T-helper 1 cell (primary cell): Measurements from ENCODE around the gene EFNB2.
A peak's percentile ranks its signal among the peaks of the same experiment; 100 is the strongest.

Experiments used
- DNase-seq, 5 donors: peaks; one replicate each; pipeline ENCODE4 v3.0.0-alpha.2; 2012 to 2020

Gene EFNB2

DNA sequence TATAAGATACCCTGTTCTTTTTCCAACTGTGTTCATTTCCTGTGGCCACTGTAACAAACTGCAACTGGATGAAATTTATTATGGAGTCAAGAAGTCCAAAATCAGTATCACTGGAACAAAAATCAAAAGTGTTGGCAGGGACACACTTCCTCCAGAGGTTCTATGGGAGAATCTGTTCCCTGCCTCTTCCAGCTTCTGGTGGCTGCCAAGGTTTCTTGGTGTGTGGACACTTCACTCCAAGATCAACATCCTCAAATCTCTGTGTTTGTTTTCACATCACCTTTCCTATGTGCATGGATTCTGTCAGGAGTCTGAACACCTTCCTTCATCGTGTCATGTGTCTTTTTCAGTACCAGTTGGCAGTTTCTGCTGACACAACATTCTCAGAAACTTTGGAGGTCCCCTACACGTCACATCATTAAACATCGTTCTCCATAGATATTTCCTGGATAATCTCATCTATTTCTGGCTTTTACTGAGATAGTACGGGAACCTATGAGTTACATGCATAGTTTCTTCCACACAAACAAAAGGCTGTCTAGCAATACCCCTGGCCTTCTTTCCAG lies 15.2 kb upstream of the EFNB2 start:
- no peak for DNase-seq

DNA sequence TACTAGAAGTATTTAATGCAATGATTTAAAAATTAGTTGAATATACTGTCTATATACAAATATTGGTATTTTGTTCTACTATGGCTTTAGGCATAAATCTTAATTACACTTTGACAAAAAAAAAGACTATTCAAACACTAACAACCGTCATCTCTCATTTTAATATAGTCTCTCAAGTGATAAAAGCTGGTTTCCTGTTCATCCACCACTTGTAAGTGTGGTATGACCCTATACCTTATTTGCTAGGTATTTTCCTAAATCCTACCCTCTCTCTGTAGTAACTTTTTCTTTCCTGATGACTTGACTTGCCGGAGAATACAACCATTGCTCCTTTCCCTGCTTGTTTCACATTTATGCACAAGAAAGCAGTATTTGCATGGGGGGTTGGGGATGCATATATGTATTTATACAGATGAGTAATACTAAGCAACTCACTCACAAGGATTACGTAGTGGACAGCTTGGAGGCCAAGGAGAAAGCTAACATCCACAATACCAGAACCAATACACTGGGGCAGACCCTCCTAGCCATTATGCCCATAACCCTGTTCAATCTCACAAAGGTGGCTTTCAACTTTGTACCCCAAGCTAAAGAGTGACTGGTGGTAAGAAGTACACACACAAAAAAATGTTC lies 12.7 kb upstream of the EFNB2 start:
- DNase-seq = no peak

DNA sequence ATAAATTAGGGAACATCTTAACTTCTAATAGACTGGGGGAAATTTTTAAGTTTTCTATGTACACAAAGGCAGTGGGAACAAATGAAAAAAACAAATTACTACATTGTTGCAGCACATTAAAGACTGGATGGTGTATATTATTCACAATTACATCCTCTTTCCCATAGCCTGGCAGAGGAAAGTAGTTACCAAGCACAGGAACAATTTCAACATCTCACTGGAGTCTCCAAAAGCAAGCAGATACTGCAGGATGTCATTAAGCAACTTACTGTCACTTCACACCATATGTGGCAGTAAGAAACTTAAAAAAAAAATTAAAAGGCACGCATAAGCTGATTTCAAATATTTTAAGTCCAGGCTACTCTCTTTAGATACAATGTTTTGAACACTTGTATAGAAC lies 6.4 kb upstream of the EFNB2 start:
- no peak for DNase-seq

DNA sequence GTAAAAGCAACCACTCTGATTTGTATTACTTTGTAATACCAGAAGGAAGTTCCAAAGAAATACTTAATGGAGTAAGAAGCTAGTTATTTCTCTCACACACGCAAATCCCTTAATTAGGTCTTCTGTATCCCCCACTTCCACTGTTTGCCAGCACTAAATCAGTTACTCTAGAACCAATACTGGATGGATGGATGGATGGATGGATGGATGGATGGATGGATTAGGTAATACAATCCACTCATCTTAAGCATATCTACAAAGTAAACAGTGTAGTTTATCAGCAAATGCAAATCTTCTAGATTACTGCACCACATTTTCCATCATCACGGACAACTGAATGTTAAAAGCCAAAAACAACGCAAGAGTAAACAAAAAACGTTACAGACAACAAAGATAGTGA lies 5.2 kb upstream of the EFNB2 start:
- no peak for DNase-seq

DNA sequence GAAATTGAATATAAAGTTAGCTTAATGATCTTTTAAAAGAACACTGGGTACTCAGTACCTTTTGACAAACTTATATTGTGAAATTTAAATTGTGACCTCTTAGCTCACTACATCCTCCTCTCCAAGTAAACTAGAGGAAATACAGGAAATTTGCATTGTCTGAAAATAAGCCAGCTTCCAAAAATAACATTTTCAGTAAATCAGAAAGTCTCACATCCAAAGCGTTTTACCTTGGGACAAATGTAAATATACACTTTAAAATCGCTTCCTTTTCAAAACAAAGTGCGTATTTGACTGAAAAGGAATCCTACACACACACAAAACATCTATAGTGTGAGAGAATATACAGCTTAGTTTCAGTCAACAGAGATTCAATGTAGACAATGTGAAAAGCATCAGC lies 2.1 kb upstream of the EFNB2 start:
- DNase-seq = no peak

DNA sequence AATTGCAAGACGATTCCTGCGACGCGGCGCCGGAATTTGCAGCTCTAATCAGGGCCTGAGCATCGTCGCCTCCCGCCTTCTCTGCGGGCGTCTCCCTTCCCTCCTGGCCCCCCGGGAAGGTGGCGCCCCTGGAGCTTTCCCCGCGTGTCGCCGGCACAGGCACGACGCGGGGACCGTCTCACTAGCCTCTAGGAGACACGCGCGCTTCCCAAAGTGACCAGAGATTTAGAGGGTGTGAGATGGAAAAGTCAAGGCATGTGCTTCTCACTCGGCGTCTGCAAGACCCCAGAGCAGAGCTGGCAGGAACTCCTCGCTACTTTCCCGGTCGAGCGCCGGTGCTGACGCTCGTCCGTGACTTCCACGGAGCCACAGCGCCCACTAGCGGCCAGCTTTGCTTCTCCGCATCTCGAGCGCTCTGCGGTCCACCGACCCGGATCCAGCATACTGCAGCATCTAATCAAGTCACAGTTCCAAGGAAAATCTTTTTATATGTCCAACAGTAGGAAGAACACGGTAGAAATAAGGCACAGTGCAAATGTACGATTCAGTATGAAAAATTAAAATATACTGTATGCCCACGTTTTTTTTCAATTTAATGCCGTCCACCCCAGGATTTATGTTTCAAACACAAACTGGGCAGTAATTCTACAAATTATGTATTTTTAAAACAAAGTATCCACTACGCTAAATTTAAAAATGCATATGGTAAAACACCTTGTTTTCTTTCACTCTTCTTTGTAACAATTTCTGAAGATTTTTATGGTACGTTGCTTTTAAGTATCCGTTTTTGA lies 977 bp upstream of the EFNB2 start:
- peak; percentile 69 to 87 (median 78) for DNase-seq

DNA sequence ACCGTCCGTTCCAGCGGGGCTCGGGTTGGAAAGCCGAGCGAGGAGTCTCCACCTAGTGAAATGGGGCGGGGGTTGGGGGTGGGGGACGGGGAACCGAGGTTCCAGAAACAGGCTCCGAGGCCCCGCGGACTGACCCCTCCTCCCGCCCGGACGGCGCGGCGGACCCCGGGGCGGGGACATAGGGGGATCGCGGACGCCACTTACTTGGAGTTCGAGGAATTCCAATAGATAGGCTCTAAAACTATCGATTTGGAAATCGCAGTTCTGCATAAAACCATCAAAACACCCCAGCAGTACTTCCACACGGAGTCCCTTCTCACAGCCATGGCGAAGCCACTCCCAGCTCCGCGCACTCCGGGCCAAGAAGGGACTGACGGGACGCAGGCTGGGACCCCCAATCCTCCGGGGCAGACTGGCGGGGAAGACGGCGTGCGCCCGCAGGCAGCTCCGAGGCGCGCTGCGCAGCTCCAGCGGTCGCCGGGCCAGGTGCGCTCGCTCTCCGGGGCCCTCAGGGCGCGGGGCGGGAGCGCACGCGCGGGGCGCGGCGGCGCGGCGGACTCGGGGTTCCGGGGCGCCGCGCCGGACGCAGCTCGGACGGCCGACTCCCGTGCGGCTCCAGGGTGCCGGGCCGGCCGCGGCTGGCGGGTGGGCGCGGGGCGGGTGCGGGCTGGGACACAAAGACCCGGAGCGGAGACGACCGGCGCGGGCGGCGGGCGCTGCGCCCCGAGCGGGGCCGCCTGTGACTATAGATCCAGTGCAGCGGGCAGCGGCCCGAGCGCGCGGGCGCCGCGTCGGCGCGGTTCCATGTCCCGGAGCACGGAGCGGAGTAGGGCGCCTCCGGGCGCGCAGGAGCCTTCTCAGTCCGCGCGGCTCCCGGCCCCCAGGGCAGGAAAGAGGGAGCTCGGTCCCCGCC lies 567 bp downstream of the EFNB2 start:
- DNase-seq = peak in 2 of 5 donors; percentile 6 to 9

DNA sequence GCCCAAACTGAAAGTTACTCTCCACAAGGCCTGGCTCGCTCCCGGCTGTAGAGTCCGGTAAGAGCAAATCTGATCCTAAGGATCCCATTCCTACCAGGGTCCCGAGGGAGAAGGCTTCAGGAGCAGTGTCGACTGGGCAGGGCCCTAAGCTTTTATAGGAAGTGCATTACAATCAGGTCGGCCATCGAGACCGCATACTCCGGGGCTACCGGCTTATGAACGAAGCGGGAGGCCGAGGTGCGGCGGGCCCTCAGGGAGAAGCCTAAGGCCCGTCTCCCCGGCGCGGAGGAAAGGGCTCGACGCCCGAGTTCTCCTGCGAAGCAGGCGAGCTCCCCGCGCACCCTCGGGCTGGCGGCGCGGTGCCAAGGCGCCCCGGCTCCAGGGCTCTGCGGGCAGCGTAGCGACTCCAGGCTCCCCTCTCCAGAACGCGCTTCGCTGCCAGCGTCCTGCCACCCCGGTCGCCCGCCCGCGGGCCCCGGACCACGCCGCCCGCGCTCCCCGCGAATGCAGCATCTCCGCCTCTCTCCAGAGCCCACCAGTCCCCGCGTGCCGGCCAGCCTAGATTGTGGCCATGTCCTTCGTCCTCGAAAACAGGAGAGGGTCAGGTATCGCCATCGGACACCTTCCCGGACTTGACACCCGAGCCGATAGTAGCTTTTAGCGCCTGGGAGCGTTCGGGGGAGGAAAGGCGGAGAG lies 1.4 kb downstream of the EFNB2 start:
- peak in 2 of 5 donors; percentile 4 to 10 for DNase-seq

DNA sequence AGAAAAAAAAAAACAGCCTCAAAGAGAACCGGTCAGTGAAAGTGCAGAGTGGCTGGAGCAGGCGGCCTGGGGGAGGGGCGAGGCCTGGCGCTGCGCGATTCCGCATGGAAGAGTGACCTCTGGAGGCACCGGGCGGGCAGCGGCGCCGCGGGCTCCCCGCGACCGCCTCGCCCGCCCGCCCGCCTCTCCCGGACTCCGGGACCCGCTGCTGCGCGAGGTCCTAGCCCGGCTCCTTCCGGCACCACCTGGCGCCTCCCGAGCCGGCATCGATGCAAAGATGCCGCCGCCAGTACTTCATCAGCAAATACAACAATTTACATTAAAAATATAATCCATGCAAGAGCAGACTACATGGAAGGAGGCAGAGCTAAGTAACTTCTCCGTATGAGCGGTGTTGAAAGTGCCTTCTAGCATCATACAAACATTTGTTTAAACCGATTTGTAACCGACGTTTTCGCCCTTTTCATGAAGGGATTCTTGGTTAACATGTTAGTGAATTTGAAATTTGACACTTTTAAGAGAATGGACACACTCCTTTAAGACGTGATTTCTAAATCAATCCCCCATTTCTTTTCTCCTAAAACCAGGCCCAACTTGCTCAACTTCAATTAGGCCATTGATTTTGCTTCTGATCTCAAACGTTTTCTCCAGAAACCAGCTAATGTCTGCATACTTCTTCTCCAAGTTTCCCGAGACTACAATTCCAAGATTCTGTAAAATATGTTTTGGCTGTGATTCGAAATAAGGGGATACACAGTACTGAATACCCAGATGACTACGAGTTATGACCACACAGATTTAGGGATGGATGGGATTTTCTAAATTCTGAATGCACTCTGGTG lies 2.1 kb downstream of the EFNB2 start:
- DNase-seq = peak in 2 of 5 donors; percentile 2 to 6

DNA sequence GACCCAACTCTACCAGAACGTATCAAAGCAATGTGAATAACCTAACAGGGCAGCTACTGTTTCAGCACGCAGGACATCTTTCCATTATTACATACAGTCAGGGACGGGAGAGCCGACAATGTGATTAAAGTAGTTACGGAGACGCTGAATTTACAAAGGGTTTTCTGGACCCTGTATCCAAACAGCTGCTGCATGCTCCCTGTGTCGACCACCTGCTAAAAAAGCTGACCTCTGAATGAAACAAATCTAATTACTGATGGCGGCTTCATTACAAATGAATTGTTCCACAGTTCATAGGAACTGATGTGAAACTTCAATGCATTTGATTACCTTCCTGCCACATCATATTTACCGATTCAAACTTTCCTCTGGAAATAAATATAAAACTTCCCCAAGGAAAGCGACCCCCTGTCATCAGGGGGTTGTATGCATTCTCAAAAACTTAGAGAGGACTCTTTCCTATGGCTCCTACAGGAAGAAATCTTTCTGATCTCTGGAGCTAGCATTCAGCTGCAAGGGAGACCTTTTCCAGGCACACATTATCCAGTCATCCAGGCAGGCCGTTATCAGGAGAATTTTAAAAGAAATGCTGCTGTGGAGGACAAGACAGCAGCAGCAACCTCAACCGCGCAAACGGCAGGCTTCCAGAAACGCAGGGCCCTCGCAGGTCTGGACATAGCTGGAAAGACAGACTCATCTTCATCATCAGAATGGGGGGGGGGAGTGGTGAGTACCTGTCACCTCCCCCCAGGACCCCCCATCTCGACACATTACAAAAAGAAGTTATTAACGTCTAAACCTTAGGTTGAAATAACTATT lies 3.1 kb downstream of the EFNB2 start:
- no peak for DNase-seq

DNA sequence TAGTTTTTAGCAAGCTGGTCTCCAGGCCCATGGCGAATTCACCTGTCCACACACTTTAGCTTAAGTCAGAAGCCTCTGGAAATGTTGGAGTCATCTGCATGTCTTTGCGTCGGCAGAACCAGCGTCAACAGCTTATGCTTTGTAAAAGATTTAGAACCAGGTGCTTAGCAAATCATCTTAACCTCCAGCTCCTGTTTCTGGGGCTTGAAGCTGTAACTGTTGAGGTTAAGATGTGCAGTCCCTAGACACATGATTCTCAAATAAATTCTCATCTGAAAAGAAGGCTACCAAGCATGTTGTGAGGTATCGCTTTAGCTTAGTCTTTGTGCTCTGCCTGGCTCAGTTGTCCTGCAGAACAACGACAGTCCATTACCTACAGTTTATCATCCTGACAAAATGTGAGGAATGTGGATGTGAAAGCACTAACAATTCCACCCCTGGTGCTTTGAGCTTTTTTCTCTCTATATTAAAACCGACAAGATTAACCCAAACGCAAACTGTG lies 4.4 kb downstream of the EFNB2 start:
- no peak for DNase-seq

DNA sequence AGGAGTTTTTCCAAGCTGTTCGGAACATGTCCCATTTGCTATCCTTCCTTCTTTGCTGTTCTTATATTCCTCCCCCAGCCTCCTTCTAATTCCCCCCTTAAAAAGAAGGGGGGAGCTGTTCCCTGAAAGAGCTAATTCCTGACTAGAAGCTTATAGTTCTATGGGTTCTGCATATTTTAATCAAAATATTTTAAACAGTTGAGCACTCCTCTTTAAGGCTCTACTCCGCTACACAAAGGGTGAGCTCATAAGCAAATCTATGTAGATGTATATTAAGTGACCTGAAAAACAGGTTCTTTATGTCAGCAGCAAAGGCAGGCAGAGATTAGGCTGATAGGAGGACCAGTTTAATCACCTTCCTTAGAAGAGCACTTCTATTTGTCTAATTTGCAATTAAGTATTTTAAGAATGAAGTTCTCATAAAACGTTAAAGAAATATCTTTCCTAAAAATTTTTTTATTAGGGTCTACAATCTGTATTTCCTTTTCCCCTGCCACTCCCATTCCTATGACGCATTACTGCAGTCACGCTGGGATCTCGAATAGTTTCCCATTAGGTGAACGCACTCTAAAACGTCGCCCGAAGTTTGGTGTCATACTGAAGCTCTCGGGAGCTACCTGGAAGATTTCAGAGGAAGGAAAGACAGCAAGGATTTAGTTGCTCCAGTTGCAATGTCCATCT lies 5.2 kb downstream of the EFNB2 start:
- no peak for DNase-seq

DNA sequence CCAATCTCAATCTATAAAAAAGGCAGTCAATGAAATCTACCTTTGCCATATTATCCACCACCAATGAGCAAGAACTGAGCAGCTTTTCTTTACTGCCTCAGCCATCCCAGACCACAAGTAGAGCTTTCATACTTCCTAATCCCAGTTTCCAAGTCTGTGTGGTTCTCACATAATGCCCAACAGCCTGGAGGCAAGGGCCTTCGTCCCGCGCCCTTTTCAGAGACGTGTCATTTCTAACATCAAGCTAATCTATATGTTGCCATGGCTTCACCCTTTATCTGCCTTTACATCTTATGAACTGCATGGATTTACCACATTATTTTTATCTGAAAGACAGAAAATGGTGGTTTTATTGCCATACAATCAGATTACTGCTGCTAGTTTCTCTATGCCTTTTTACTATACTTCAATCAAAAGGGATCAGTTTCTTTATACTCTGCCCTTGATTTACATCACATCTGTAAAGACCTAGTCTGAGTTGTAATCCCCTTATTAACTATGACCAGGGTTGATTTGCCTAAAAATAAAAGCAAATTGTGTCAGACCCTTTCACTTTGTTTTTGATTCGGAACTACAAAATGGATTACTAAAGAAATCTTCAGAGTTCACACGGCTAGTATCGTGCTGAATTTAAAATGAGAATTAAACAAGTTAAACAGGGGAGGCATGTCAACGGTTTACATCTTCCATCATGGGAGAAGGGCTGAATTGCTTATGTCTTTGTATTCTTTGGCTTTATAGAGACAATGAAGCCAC lies 5.9 kb downstream of the EFNB2 start:
- DNase-seq = no peak

DNA sequence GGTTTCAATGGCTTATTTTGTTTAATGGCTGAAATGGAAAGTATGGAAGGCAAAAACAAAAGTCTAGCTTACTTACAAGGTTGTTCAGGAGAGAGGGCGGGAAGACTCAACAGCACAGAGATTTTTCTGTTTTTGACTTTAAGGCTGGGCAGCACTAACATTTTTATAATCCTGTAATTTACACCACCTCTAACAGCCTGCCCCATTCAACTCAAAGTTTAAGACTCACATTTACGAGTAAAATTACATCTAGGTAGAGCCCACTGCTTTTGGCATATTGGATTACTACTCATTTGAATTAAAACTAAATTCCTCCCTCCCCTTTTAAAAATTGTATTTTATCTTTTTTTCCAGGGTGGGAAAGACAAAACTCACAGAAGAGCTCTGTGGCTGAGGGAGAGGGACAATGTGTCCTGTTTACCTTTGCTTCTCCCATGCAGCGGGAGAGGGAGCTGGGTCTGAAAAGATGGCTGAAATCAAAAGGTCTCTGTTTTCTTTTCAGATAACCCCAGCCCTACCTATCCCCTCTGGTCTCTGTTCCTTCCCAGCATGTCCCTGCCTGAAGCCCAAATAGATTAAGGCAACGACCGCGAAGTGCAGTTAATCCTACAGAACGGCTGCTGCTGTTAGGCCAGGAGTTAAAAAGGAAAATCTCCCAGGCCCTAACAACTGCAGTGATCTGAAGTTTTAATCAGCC lies 6.6 kb downstream of the EFNB2 start:
- no peak for DNase-seq

DNA sequence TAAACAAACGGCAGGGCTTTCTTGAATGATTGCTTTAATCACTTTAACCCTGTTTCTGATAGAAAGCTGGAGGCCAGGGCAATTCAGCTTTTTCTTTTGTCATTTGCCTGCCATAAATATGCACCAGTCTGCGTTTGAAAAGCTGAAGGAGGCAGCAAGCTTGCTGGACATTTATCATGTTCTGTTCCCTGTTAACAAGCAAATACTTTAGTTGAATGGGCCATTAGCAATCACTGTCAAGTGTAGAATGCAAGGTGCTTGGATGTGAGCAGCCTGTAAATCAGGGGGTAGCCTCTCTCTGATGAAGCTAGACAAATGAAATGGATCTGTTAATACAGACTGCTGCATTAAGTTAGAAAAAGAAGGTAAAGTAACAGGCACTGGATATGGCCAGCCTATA lies 7.6 kb downstream of the EFNB2 start:
- DNase-seq = no peak

DNA sequence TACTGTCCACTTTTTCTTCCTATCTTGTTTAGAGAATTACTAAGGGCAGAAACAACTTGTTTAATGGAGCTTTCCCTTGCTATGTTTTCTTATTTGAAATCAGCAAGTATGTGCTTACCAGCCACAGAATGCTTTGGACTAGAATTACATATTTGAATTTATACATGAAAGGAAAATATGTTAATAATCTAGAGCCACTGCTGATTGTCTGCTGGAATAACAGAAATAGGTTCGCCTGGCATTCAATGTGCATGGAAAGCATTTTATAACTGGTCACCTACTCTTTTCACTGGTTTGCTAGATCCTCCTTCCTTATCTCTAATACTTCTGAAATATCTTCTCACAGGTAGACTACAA lies 8.0 kb downstream of the EFNB2 start:
- DNase-seq = no peak

DNA sequence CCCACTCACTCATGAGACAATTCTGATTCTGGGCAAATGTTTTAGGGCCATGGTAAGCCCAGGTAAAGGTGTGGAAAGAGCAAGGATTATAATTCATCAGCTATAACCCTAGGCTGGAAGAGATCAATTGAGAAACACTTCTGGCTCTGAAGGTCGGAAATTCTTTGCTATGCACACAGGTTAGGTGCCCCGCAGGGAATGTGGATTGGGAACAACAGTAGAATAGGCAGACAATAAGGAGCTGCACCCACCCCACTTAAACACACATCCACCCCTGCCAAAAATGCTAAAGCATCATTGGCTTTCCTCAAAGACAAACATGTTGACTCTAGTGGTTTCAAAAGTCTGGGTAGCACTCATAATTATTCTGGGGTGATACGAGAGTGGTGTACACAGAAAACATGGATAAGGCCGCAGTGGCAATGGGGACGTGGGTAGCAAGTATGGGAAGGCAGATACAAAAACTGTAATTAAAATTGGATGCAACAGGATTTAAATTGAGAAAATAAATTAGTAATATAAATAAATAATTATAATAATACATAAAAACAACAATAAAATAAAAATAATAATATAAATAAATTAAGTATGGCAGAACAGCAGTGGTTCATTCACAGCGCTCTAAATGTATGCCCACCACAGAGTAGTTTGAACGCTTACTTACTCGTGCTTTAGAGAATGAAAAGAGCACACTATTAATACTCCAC lies 8.6 kb downstream of the EFNB2 start:
- no peak for DNase-seq

DNA sequence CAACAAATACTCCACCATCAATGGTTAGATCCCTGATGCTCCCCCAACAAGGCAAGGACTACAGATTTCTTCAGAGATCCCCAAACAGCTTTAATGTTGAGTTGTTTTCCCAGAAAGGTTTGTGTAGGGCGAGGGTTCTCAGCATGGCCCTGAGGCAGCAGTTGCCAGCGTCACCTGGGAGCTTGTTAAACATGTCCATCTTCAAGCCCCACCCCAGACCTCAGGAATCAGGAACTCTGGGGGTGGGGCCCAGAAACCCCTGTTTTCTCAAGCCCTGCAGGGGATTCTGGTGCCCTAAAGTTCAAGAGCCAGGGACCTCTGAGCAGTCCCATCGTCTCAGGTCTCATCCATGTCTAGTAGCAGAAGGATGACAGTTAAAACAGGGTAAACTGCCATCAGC lies 9.6 kb downstream of the EFNB2 start:
- no peak for DNase-seq
